Suprapubic skin (tissue), 3 donors: Measurements from ENCODE around the gene SLC7A4.
"Not testable (repeated sequence)": the region's sequence is repeated elsewhere in the genome, so short reads cannot be mapped to it uniquely, and the experiment has no call there.

Experiments
- POLR2AphosphoS5 ChIP-seq, 3 donors: sonication (generic); formaldehyde crosslinking; IDR thresholded peaks; one replicate each; pipeline ENCODE4 v1.6.1; 2017; ENCODE audit warnings: antibody characterized with exemption in 3 of 3
- TF ChIP-seq, protein P1 (sequence below), 2 donors: fragments of 200-600 bp in 1 of 2; fragments of 450-650 bp in 1 of 2; sonication (generic) in 1 of 2; IDR thresholded peaks; one replicate each; pipeline ENCODE4 v1.5.1; 2016 to 2019; ENCODE audit warnings: antibody characterized with exemption in 2 of 2, mild to moderate bottlenecking in 1 of 2, moderate library complexity in 1 of 2

- TF ChIP-seq, protein P1, sequence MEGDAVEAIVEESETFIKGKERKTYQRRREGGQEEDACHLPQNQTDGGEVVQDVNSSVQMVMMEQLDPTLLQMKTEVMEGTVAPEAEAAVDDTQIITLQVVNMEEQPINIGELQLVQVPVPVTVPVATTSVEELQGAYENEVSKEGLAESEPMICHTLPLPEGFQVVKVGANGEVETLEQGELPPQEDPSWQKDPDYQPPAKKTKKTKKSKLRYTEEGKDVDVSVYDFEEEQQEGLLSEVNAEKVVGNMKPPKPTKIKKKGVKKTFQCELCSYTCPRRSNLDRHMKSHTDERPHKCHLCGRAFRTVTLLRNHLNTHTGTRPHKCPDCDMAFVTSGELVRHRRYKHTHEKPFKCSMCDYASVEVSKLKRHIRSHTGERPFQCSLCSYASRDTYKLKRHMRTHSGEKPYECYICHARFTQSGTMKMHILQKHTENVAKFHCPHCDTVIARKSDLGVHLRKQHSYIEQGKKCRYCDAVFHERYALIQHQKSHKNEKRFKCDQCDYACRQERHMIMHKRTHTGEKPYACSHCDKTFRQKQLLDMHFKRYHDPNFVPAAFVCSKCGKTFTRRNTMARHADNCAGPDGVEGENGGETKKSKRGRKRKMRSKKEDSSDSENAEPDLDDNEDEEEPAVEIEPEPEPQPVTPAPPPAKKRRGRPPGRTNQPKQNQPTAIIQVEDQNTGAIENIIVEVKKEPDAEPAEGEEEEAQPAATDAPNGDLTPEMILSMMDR (IDR thresholded peaks at IDR 0.05): not testable (repeated sequence)
- TF ChIP-seq POLR2AphosphoS5 (IDR thresholded peaks at IDR 0.05): not testable (repeated sequence)
These were observed 29.4 kb upstream of the SLC7A4 start for GRCh38 chr22:21061660-21062321.
